GM12892 (cell line): ENCODE measurements around the gene KIR2DL4.
"Not testable (repeated sequence)": the region's sequence is repeated elsewhere in the genome, so short reads cannot be mapped to it uniquely, and the experiment has no call there.

ENCODE experiments used
- POLR2A ChIP-seq: IDR thresholded peaks from 2 replicates; pipeline ENCODE4 v1.6.1; 2011; ENCODE audit warnings: low read depth, low read length, control low read depth
- POLR2AphosphoS5 ChIP-seq: IDR thresholded peaks from 2 replicates; pipeline ENCODE4 v1.6.1; 2011; ENCODE audit warnings: low read depth, low read length, control low read depth
- TAF1 ChIP-seq: IDR thresholded peaks from 2 replicates; pipeline ENCODE4 v1.6.1; 2011; ENCODE audit warnings: low read depth, mild to moderate bottlenecking, control low read depth, low read length, borderline replicate concordance

DNA sequence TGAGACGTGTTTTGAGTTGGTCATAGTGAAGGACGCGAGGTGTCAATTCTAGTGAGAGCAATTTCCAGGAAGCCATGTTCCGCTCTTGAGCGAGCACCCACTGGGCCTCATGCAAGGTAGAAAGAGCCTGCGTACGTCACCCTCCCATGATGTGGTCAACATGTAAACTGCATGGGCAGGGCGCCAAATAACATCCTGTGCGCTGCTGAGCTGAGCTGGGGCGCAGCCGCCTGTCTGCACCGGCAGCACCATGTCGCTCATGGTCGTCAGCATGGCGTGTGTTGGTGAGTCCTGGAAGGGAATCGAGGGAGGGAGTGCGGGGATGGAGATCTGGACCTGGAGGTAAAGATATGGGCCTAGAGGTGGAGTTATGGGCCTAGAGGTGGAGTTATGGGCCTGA, 12.8 kb downstream of the KIR2DL4 start, which contains the start of gene KIR3DL1:
- not testable (repeated sequence) for TF ChIP-seq POLR2AphosphoS5, POLR2A, TAF1
